KMS-11 (cell line): Measurements from ENCODE around the gene FPGS.

Experiments
- H2AFZ ChIP-seq: fragments of 200-600 bp; sonication (generic); 2 replicates; pipeline ENCODE4 v1.6.1; 2016; ENCODE audit warnings: antibody characterized with exemption, mixed run types, low read depth
- H3K27ac ChIP-seq: fragments of 200-600 bp; sonication (generic); 2 replicates; pipeline ENCODE4 v1.6.1; 2016; ENCODE audit warnings: mild to moderate bottlenecking, mixed run types
- H3K27me3 ChIP-seq: fragments of 200-600 bp; sonication (generic); 2 replicates; pipeline ENCODE4 v1.6.1; 2017; ENCODE audit warnings: mild to moderate bottlenecking, low read depth, mixed run types, moderate library complexity; ENCODE audit not compliant: insufficient read depth
- H3K36me3 ChIP-seq: fragments of 200-600 bp; sonication (generic); 2 replicates; pipeline ENCODE4 v1.6.1; 2017; ENCODE audit warnings: mild to moderate bottlenecking, mixed run types; ENCODE audit not compliant: insufficient read depth
- H3K4me1 ChIP-seq: fragments of 200-600 bp; sonication (generic); 2 replicates; pipeline ENCODE4 v1.6.1; 2016; ENCODE audit warnings: mild to moderate bottlenecking, low read depth, mixed run types; ENCODE audit not compliant: poor library complexity, severe bottlenecking
- H3K4me2 ChIP-seq: fragments of 200-600 bp; sonication (generic); 2 replicates; pipeline ENCODE4 v1.7.0; 2016; ENCODE audit warnings: mild to moderate bottlenecking, mixed run types
- H3K4me3 ChIP-seq: fragments of 200-600 bp; sonication (generic); IDR thresholded peaks from 2 replicates; pipeline ENCODE4 v1.6.1; 2017; ENCODE audit warnings: low read depth, low read length, mixed read lengths; ENCODE audit not compliant: insufficient read depth
- H3K79me2 ChIP-seq: fragments of 200-600 bp; sonication (generic); 2 replicates; pipeline ENCODE4 v1.6.1; 2016; ENCODE audit warnings: low read depth, mixed run types; ENCODE audit not compliant: insufficient read depth
- H3K9ac ChIP-seq: fragments of 200-600 bp; sonication (generic); 2 replicates; pipeline ENCODE4 v1.6.1; 2016; ENCODE audit warnings: mild to moderate bottlenecking, mixed run types
- H4K20me1 ChIP-seq: fragments of 200-600 bp; sonication (generic); 2 replicates; pipeline ENCODE4 v1.6.1; 2016; ENCODE audit warnings: mild to moderate bottlenecking, mixed run types; ENCODE audit not compliant: insufficient read depth
- TF ChIP-seq, protein P1 (sequence below): fragments of 200-600 bp; sonication (generic); conservative IDR thresholded peaks from 2 replicates; pipeline ENCODE4 v1.6.1; 2017; ENCODE audit warnings: low read depth, mild to moderate bottlenecking, antibody characterized with exemption, low read length, moderate library complexity, mixed read lengths

FPGS gene

DNA sequence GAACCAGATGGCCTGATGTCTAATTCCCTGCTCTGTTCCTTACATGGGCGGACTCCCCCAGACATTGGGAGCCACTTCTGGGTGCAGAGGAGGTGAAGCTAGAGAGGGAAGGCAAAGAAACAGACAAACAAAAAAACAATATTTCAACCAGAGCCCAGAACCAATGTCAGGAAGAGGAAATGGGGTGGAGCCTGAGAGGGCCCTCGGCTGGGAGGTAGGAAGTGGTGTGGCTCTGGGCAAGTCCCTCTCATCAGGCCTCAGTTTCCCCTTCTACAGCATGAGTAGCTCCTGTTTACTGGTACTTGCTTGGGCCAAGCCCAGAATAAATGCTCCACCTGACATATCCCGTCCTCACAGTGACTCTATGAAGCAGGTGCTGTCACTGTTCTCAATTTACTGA is 35.3 kb upstream of the FPGS start:
- no peaks in the 10 kb centered on the region for H4K20me1 ChIP-seq
- H3K9ac ChIP-seq: no peak overlapping the region
- H3K4me3 ChIP-seq: no peak overlapping the region
- no peak overlapping the region for H3K4me2 ChIP-seq
- TF ChIP-seq, protein P1, sequence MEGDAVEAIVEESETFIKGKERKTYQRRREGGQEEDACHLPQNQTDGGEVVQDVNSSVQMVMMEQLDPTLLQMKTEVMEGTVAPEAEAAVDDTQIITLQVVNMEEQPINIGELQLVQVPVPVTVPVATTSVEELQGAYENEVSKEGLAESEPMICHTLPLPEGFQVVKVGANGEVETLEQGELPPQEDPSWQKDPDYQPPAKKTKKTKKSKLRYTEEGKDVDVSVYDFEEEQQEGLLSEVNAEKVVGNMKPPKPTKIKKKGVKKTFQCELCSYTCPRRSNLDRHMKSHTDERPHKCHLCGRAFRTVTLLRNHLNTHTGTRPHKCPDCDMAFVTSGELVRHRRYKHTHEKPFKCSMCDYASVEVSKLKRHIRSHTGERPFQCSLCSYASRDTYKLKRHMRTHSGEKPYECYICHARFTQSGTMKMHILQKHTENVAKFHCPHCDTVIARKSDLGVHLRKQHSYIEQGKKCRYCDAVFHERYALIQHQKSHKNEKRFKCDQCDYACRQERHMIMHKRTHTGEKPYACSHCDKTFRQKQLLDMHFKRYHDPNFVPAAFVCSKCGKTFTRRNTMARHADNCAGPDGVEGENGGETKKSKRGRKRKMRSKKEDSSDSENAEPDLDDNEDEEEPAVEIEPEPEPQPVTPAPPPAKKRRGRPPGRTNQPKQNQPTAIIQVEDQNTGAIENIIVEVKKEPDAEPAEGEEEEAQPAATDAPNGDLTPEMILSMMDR: no peak
- peaks cover 27% of the 10 kb centered on the region for H3K4me1 ChIP-seq
- H3K27ac ChIP-seq: no peak overlapping the region
- H3K36me3 ChIP-seq: no peaks in the 10 kb centered on the region
- H3K27me3 ChIP-seq: no peaks in the 10 kb centered on the region
- no peaks in the 10 kb centered on the region for H3K79me2 ChIP-seq
- H2AFZ ChIP-seq: no peak overlapping the region

DNA sequence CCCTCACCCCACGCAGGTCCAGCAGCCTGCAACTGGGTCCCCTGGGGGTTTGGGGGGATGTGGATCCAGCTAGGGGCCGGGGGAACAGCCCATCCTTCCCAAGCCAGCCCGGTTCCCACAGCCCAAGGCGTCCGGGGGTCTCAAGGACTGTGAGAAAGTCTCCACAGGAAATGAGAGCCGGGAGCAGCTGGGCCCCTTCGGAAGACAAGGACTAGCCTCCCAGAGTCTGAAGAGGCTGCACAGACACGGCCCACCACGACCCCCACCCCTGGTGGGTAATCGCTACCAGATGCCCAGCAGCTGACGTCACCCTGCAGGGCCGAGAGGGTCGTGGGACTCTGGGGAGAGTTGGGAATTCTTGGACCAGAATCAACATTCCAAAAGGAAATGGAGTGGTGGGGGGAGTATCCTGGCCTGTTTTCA is 34.8 kb upstream of the FPGS start:
- TF ChIP-seq, protein P1: no peak
- Histone ChIP-seq H4K20me1 (no peaks in the 10 kb centered on the region), H3K27ac (no peak overlapping the region), H2AFZ (no peak overlapping the region), H3K79me2 (no peaks in the 10 kb centered on the region), H3K9ac (no peak overlapping the region), H3K4me2 (no peak overlapping the region), H3K4me1 (peaks cover 32% of the 10 kb centered on the region), H3K36me3 (no peaks in the 10 kb centered on the region), H3K27me3 (no peaks in the 10 kb centered on the region), H3K4me3 (no peak overlapping the region)

DNA sequence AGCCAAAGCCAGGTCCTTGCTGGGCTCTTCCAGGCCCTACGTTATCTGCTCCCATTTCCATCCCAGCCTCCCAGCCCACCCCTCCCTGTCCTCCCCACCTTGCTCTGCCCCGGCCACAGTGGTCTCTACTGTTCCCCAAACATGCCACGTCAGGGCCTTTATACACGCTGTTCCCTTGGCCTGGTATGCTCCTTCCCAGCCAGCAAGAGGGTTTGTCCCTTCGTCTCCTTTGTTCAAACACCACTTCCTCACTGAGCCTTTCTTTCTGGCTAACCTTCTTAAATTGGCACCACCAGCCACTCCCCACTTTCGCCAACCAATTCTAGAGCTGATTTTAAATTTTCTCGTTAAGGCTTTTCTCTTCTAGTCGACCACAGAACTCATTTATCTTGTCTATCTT is 34.0 kb upstream of the FPGS start:
- Histone ChIP-seq H2AFZ (no peak overlapping the region), H3K36me3 (no peaks in the 10 kb centered on the region), H3K9ac (no peak overlapping the region), H3K27ac (no peak overlapping the region), H4K20me1 (no peaks in the 10 kb centered on the region), H3K79me2 (no peaks in the 10 kb centered on the region), H3K4me3 (no peak overlapping the region), H3K27me3 (no peaks in the 10 kb centered on the region), H3K4me1 (peaks cover 39% of the 10 kb centered on the region), H3K4me2 (no peak overlapping the region)
- TF ChIP-seq, protein P1: no peak

DNA sequence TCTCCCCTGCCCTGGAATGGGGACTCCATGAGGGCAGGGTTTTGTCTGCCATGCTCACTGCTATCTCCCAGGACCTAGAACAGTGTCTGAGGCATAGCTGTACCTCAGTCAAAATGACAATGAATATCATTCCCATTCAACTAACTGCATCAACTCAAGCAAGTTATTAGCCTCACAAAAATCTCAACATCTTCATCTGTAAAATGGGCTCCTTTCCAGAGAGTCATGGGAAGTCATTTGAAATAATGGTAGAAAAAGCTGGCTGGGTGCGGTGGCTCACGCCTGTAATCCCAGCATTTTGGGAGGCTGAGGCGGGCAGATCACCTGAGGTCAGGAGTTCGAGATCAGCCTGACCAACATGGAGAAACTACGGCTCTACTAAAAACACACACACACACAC is 33.6 kb upstream of the FPGS start:
- Histone ChIP-seq H3K9ac (no peak overlapping the region), H3K79me2 (no peaks in the 10 kb centered on the region)

More for the DNA sequence above, 33.6 kb upstream of the FPGS start:
- no peaks in the 10 kb centered on the region for H3K36me3 ChIP-seq
- H3K4me1 ChIP-seq: peaks cover 42% of the 10 kb centered on the region
- H3K4me3 ChIP-seq: no peak overlapping the region
- H3K27ac ChIP-seq: no peak overlapping the region
- H3K4me2 ChIP-seq: no peak overlapping the region
- H2AFZ ChIP-seq: no peak overlapping the region
- no peaks in the 10 kb centered on the region for H4K20me1 ChIP-seq
- TF ChIP-seq, protein P1: no peak
- H3K27me3 ChIP-seq: no peaks in the 10 kb centered on the region
